GM12801 (cell line): ENCODE data around the gene ZNF311.

ENCODE experiments used
- CTCF ChIP-seq: IDR thresholded peaks from one replicate; pipeline ENCODE4 v1.5.1; 2011; ENCODE audit warnings: control low read depth; ENCODE audit not compliant: insufficient read length; ENCODE audit errors: extremely low read depth

The ZNF311 gene

GRCh38 chr6:28956331-28956730 lies 48.8 kb downstream of the ZNF311 start:
- no peak for TF ChIP-seq CTCF

- TF ChIP-seq CTCF = no peak
These were observed 51.4 kb downstream of the ZNF311 start for GRCh38 chr6:28953585-28954258.

- no peak for TF ChIP-seq CTCF
These were observed 52.0 kb downstream of the ZNF311 start for GRCh38 chr6:28953039-28953584.

GRCh38 chr6:28948782-28949486 lies 56.2 kb downstream of the ZNF311 start:
- no peak for TF ChIP-seq CTCF

GRCh38 chr6:28947831-28948270 lies 57.3 kb downstream of the ZNF311 start:
- TF ChIP-seq CTCF = no peak

- no peak for TF ChIP-seq CTCF
These were observed 57.9 kb downstream of the ZNF311 start for GRCh38 chr6:28947067-28947765.

- no peak for TF ChIP-seq CTCF
These were observed 59.8 kb downstream of the ZNF311 start for GRCh38 chr6:28945349-28945748.
